Activated naive CD8-positive, alpha-beta T cell treated with anti-CD3 and anti-CD28 coated beads, Interleukin-2, amount 50 U/mL, for 24 hours (primary cell): Measurements from ENCODE around the gene LMCD1.

Experiments
- ATAC-seq: fragments of 150-1000 bp; cut with Tn5 transposase; one replicate; pipeline ENCODE4 v1.10.0; 2021
- DNase-seq: peaks from one replicate; pipeline ENCODE4 v3.0.0; 2021
- H3K27ac Mint-ChIP-seq: one replicate; pipeline ENCODE4 v1.8.0; 2021; ENCODE audit warnings: mild to moderate bottlenecking, mixed read lengths
- H3K27me3 Mint-ChIP-seq: one replicate; pipeline ENCODE4 v1.8.0; 2021; ENCODE audit warnings: mixed read lengths
- H3K36me3 Mint-ChIP-seq: one replicate; pipeline ENCODE4 v1.8.0; 2021; ENCODE audit warnings: low read depth, mixed read lengths
- H3K4me1 Mint-ChIP-seq: one replicate; pipeline ENCODE4 v1.8.0; 2021; ENCODE audit warnings: mixed read lengths
- H3K4me3 Mint-ChIP-seq: one replicate; pipeline ENCODE4 v1.8.0; 2021; ENCODE audit warnings: mild to moderate bottlenecking, moderate library complexity, mixed read lengths
- H3K9me3 Mint-ChIP-seq: one replicate; pipeline ENCODE4 v1.8.0; 2021; ENCODE audit warnings: mixed read lengths

LMCD1 gene

GRCh38 chr3:8490079-8490552, 11.5 kb upstream of the LMCD1 start:
- Mint-ChIP-seq H3K4me3 (no peak overlapping the region), H3K27ac (no peak overlapping the region), H3K27me3 (peaks cover 2% of the 10 kb centered on the region), H3K36me3 (no peaks in the 10 kb centered on the region), H3K4me1 (no peaks in the 10 kb centered on the region), H3K9me3 (no peaks in the 10 kb centered on the region)
- ATAC-seq: no peak
- no peak for DNase-seq

GRCh38 chr3:8491271-8492144, 10.1 kb upstream of the LMCD1 start:
- DNase-seq (no peak), ATAC-seq (no peak)
- H3K27me3 Mint-ChIP-seq: peaks cover 2% of the 10 kb centered on the region
- no peak overlapping the region for H3K4me3 Mint-ChIP-seq
- no peaks in the 10 kb centered on the region for H3K36me3 Mint-ChIP-seq
- H3K27ac Mint-ChIP-seq: no peak overlapping the region
- H3K4me1 Mint-ChIP-seq: no peaks in the 10 kb centered on the region
- no peaks in the 10 kb centered on the region for H3K9me3 Mint-ChIP-seq

GRCh38 chr3:8492744-8493511, 8.7 kb upstream of the LMCD1 start:
- DNase-seq: no peak
- Mint-ChIP-seq H3K4me1 (no peaks in the 10 kb centered on the region), H3K27ac (no peak overlapping the region), H3K36me3 (no peaks in the 10 kb centered on the region), H3K27me3 (peaks cover 6% of the 10 kb centered on the region), H3K4me3 (no peak overlapping the region), H3K9me3 (no peaks in the 10 kb centered on the region)
- no peak for ATAC-seq

GRCh38 chr3:8493744-8494143, 7.9 kb upstream of the LMCD1 start:
- H3K27ac Mint-ChIP-seq: no peak overlapping the region
- ATAC-seq (no peak), DNase-seq (no peak)
- no peak overlapping the region for H3K4me3 Mint-ChIP-seq
- H3K27me3 Mint-ChIP-seq: peaks cover 8% of the 10 kb centered on the region
- no peaks in the 10 kb centered on the region for H3K36me3 Mint-ChIP-seq
- no peaks in the 10 kb centered on the region for H3K9me3 Mint-ChIP-seq
- H3K4me1 Mint-ChIP-seq: no peaks in the 10 kb centered on the region

GRCh38 chr3:8494327-8494726, 7.3 kb upstream of the LMCD1 start:
- ATAC-seq: no peak
- Mint-ChIP-seq H3K4me3 (no peak overlapping the region), H3K4me1 (no peaks in the 10 kb centered on the region), H3K9me3 (no peaks in the 10 kb centered on the region), H3K27ac (no peak overlapping the region), H3K27me3 (peaks cover 8% of the 10 kb centered on the region), H3K36me3 (no peaks in the 10 kb centered on the region)
- DNase-seq: no peak

GRCh38 chr3:8497582-8497981, 4.0 kb upstream of the LMCD1 start:
- Mint-ChIP-seq H3K4me1 (peaks cover 14% of the 10 kb centered on the region), H3K9me3 (no peaks in the 10 kb centered on the region), H3K27me3 (peaks cover 23% of the 10 kb centered on the region), H3K4me3 (no peak overlapping the region), H3K27ac (no peak overlapping the region), H3K36me3 (peaks cover 1% of the 10 kb centered on the region)
- no peak for DNase-seq
- no peak for ATAC-seq

- Mint-ChIP-seq H3K27me3 (peaks cover 25% of the 10 kb centered on the region), H3K36me3 (peaks cover 1% of the 10 kb centered on the region), H3K27ac (no peak overlapping the region), H3K4me3 (no peak overlapping the region), H3K4me1 (peaks cover 24% of the 10 kb centered on the region), H3K9me3 (no peaks in the 10 kb centered on the region)
- ATAC-seq (no peak), DNase-seq (no peak)
Observed at GRCh38 chr3:8499181-8499611, 2.4 kb upstream of the LMCD1 start.

GRCh38 chr3:8500319-8500988, 1.2 kb upstream of the LMCD1 start:
- Mint-ChIP-seq H3K27me3 (peaks cover 28% of the 10 kb centered on the region), H3K36me3 (peaks cover 1% of the 10 kb centered on the region), H3K4me3 (no peak overlapping the region), H3K9me3 (no peaks in the 10 kb centered on the region), H3K27ac (no peak overlapping the region), H3K4me1 (peaks cover 31% of the 10 kb centered on the region)
- no peak for ATAC-seq
- no peak for DNase-seq

- peaks cover 33% of the 10 kb centered on the region for H3K4me1 Mint-ChIP-seq
- H3K9me3 Mint-ChIP-seq: no peaks in the 10 kb centered on the region
- no peak overlapping the region for H3K27ac Mint-ChIP-seq
- H3K4me3 Mint-ChIP-seq: peak overlapping the region; percentile 70
- peaks cover 28% of the 10 kb centered on the region for H3K27me3 Mint-ChIP-seq
- peaks cover 1% of the 10 kb centered on the region for H3K36me3 Mint-ChIP-seq
- ATAC-seq (no peak), DNase-seq (no peak)
Observed at GRCh38 chr3:8500989-8501370, 643 bp upstream of the LMCD1 start.

- H3K36me3 Mint-ChIP-seq: peaks cover 1% of the 10 kb centered on the region
- H3K27me3 Mint-ChIP-seq: peaks cover 23% of the 10 kb centered on the region
- H3K4me3 Mint-ChIP-seq: no peak overlapping the region
- no peaks in the 10 kb centered on the region for H3K9me3 Mint-ChIP-seq
- DNase-seq (no peak), ATAC-seq (no peak)
- H3K27ac Mint-ChIP-seq: peak overlapping the region; percentile 77
- H3K4me1 Mint-ChIP-seq: peaks cover 33% of the 10 kb centered on the region
Observed at GRCh38 chr3:8503461-8503860, 1.8 kb downstream of the LMCD1 start.

- H3K4me1 Mint-ChIP-seq: peaks cover 33% of the 10 kb centered on the region
- DNase-seq (peak; percentile 22), ATAC-seq (peak; percentile 56)
- H3K27me3 Mint-ChIP-seq: peaks cover 22% of the 10 kb centered on the region
- no peaks in the 10 kb centered on the region for H3K9me3 Mint-ChIP-seq
- H3K27ac Mint-ChIP-seq: peak overlapping the region; percentile 77
- H3K4me3 Mint-ChIP-seq: no peak overlapping the region
- H3K36me3 Mint-ChIP-seq: peaks cover 1% of the 10 kb centered on the region
Observed at GRCh38 chr3:8503871-8504610, 2.4 kb downstream of the LMCD1 start.

GRCh38 chr3:8504611-8504973, 3.0 kb downstream of the LMCD1 start:
- ATAC-seq: no peak
- Mint-ChIP-seq H3K36me3 (peaks cover 1% of the 10 kb centered on the region), H3K27me3 (peaks cover 20% of the 10 kb centered on the region), H3K4me1 (peaks cover 33% of the 10 kb centered on the region), H3K4me3 (no peak overlapping the region), H3K27ac (no peak overlapping the region), H3K9me3 (no peaks in the 10 kb centered on the region)
- DNase-seq: no peak

GRCh38 chr3:8505621-8506020, 4.0 kb downstream of the LMCD1 start:
- H3K4me1 Mint-ChIP-seq: peaks cover 33% of the 10 kb centered on the region
- DNase-seq: no peak
- H3K27me3 Mint-ChIP-seq: peaks cover 14% of the 10 kb centered on the region
- H3K4me3 Mint-ChIP-seq: no peak overlapping the region
- H3K36me3 Mint-ChIP-seq: peaks cover 1% of the 10 kb centered on the region
- ATAC-seq: no peak
- H3K9me3 Mint-ChIP-seq: no peaks in the 10 kb centered on the region
- no peak overlapping the region for H3K27ac Mint-ChIP-seq

- DNase-seq: no peak
- H3K27me3 Mint-ChIP-seq: peaks cover 9% of the 10 kb centered on the region
- H3K36me3 Mint-ChIP-seq: peaks cover 1% of the 10 kb centered on the region
- H3K4me3 Mint-ChIP-seq: no peak overlapping the region
- H3K27ac Mint-ChIP-seq: no peak overlapping the region
- ATAC-seq: no peak
- H3K9me3 Mint-ChIP-seq: no peaks in the 10 kb centered on the region
- peaks cover 25% of the 10 kb centered on the region for H3K4me1 Mint-ChIP-seq
Observed at GRCh38 chr3:8506571-8507061, 5.0 kb downstream of the LMCD1 start.
